Liver (tissue), 9 donors: Measurements from ENCODE around the gene DNAJC5. TPM values are rescaled to one million over a fixed set of nuclear protein-coding genes. Genes with fewer than 3 reads are reported as not detected.

Experiments
- DNase-seq: peaks from one replicate; pipeline ENCODE4 v3.0.0-alpha.2; 2017; ENCODE audit warnings: low spot score
- H3K27ac ChIP-seq, 2 donors: one replicate each; pipeline ENCODE4 v1.7.0; 2013; ENCODE audit warnings: inconsistent platforms in 2 of 2, low read length in 2 of 2, control low read depth in 1 of 2, low read depth in 1 of 2, mild to moderate bottlenecking in 1 of 2
- H3K27me3 ChIP-seq, 4 donors: one replicate each; pipeline versions ENCODE4 v1.6.1 to v1.7.0; 2013; ENCODE audit warnings: low read length in 3 of 4, inconsistent platforms in 1 of 4, mild to moderate bottlenecking in 1 of 4, moderate library complexity in 1 of 4; ENCODE audit not compliant: control insufficient read depth in 4 of 4, insufficient read depth in 4 of 4
- H3K36me3 ChIP-seq, 4 donors: one replicate each; pipeline versions ENCODE4 v1.6.1 to v1.7.0; 2013; ENCODE audit warnings: low read length in 3 of 4, mild to moderate bottlenecking in 3 of 4, low read depth in 1 of 4, moderate library complexity in 1 of 4; ENCODE audit not compliant: control insufficient read depth in 4 of 4, insufficient read depth in 3 of 4
- H3K4me1 ChIP-seq, 4 donors: one replicate each; pipeline versions ENCODE4 v1.6.1 to v1.7.0; 2013; ENCODE audit warnings: low read length in 3 of 4, mild to moderate bottlenecking in 3 of 4, moderate library complexity in 1 of 4; ENCODE audit not compliant: control insufficient read depth in 4 of 4, insufficient read depth in 4 of 4
- H3K4me3 ChIP-seq, 3 donors: one replicate each; pipeline versions ENCODE4 v1.6.1 to v1.7.0; 2013; ENCODE audit warnings: low read length in 3 of 3, control low read depth in 1 of 3, low read depth in 1 of 3, mild to moderate bottlenecking in 1 of 3
- H3K9ac ChIP-seq, 2 donors: one replicate each; pipeline ENCODE4 v1.7.0; 2013; ENCODE audit warnings: low read length in 2 of 2, mild to moderate bottlenecking in 2 of 2, moderate library complexity in 2 of 2, control low read depth in 1 of 2, low read depth in 1 of 2
- H3K9me3 ChIP-seq, 4 donors: one replicate each; pipeline versions ENCODE4 v1.6.1 to v1.7.0; 2013; ENCODE audit warnings: low read length in 3 of 4; ENCODE audit not compliant: control insufficient read depth in 4 of 4
- EGR1 ChIP-seq, 2 donors: IDR thresholded peaks; 2 replicates each; pipeline ENCODE4 v1.6.1; 2016 to 2018; ENCODE audit warnings: antibody characterized with exemption in 2 of 2, low read depth in 2 of 2
- FOXA2 ChIP-seq: IDR thresholded peaks from 2 replicates; pipeline ENCODE4 v1.6.1; 2016; ENCODE audit warnings: antibody characterized with exemption
- GABPA ChIP-seq, 2 donors: IDR thresholded peaks in 1 of 2; conservative IDR thresholded peaks in 1 of 2; 2 replicates each; pipeline ENCODE4 v1.6.1; 2016; ENCODE audit warnings: antibody characterized with exemption in 2 of 2, mild to moderate bottlenecking in 1 of 2, moderate library complexity in 1 of 2
- HNF4G ChIP-seq: IDR thresholded peaks from 2 replicates; pipeline ENCODE4 v1.6.1; 2016; ENCODE audit warnings: antibody characterized with exemption
- JUND ChIP-seq, 2 donors: IDR thresholded peaks; 2 replicates each; pipeline ENCODE4 v1.6.1; 2016; ENCODE audit warnings: antibody characterized with exemption in 2 of 2
- NR2F2 ChIP-seq: IDR thresholded peaks from 2 replicates; pipeline ENCODE4 v1.6.1; 2016; ENCODE audit warnings: antibody characterized with exemption
- RAD21 ChIP-seq, 2 donors: IDR thresholded peaks; 2 replicates each; pipeline ENCODE4 v1.6.1; 2016; ENCODE audit warnings: antibody characterized with exemption in 2 of 2, mild to moderate bottlenecking in 2 of 2
- SP1 ChIP-seq: IDR thresholded peaks from 2 replicates; pipeline ENCODE4 v1.6.1; 2018; ENCODE audit warnings: antibody characterized with exemption, mild to moderate bottlenecking
- TAF1 ChIP-seq: conservative IDR thresholded peaks from 2 replicates; pipeline ENCODE4 v1.6.1; 2016; ENCODE audit warnings: antibody characterized with exemption, mild to moderate bottlenecking
- YY1 ChIP-seq: IDR thresholded peaks from 2 replicates; pipeline ENCODE4 v1.6.1; 2016; ENCODE audit warnings: antibody characterized with exemption, mild to moderate bottlenecking
- WGBS: extraction: QIAGEN DNeasy Blood & Tissue Kit; methylation state at CpG from one replicate; pipeline ENCODE4 v1.1.7; 2013; 5-methylcytosine and 5-hydroxymethylcytosine counted together
- polyA plus RNA-seq, 2 donors: library from polyadenylated mRNA; stranded (reverse) in 1 of 2; unstranded in 1 of 2; fragments of 200-250 nt in 1 of 2; fragments of >200 nt in 1 of 2; fragmentation: Nextera tagmentation in 1 of 2; extraction: Ambion mirVana in 1 of 2; gene quantifications; one replicate each; pipeline versions ENCODE4 v1.2.1 to v1.2.3, GENCODE V29; 2013 to 2015
- total RNA-seq, 2 donors: library from RNA; depleted of rRNA; stranded (reverse); fragments of >200 nt; gene quantifications; one replicate each; pipeline ENCODE4 v1.2.3, GENCODE V29; 2014
- TF ChIP-seq, protein P1 (sequence below): IDR thresholded peaks from 2 replicates; pipeline ENCODE4 v1.6.1; 2016; ENCODE audit warnings: antibody characterized with exemption
- TF ChIP-seq, protein P2 (sequence below): IDR thresholded peaks from 2 replicates; pipeline ENCODE4 v1.6.1; 2016; ENCODE audit warnings: antibody characterized with exemption
- TF ChIP-seq, protein P3 (sequence below): fragments of 150-350 bp; IDR thresholded peaks from 2 replicates; pipeline ENCODE4 v1.5.1; 2017; ENCODE audit warnings: improper control_type of control experiment, low read depth, low read length; ENCODE audit not compliant: missing input control
- donor health status: healthy.
- donor health status: healthy.
- donor health status: healthy.
- donor health status: healthy.
- donor health status: healthy.

The DNAJC5 gene
- total and polyA plus RNA-seq, 4 donors, result 8.2 to 28.6 (median 18.7) TPM

DNA sequence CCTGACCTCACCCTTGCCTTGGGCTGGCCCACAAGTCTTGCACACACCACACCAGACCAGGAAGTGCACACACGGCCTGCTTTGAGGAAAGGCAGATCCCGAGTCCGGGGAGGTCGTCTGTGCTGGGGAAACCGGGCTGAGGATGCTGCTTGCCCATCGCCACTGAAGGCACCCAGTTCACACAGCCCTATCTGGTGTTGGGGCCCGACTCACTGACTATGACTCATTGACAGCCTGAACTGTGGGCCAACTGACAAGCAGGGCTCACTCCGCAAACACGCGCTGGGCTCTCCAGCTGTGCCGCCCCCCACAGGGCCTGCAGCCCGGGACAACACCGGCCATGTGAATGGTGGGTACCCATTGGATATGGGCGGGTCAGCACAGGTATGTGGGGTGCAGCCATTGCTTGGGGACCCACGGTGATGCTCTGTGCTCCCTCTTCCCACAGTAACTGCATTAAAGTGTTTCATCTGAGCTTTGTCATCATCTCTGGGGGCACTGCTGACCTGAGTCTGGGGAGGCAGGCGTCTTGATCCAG is 82.9 kb downstream of the DNAJC5 start:
- Histone ChIP-seq H3K27me3 (no peaks in the 10 kb centered on the region), H3K9me3 (no peaks in the 10 kb centered on the region), H3K4me3 (no peak overlapping the region), H3K27ac (peak overlapping the region in 1 of 2 donors; percentile 16), H3K4me1 (peaks cover 20 to 65% (median 43%) of the 10 kb centered on the region in 4 donors), H3K9ac (no peak overlapping the region), H3K36me3 (no peaks in the 10 kb centered on the region)
- TF ChIP-seq SP1, result no peak
- TF ChIP-seq YY1, result no peak
- TF ChIP-seq RAD21 (IDR thresholded peaks at IDR 0.05), result no peak
- TF ChIP-seq HNF4G, result no peak
- TF ChIP-seq NR2F2, result no peak
- TF ChIP-seq EGR1 (IDR thresholded peaks at IDR 0.05; ENCODE audit: low read depth in 2 of 2), result no peak
- TF ChIP-seq, protein P1, sequence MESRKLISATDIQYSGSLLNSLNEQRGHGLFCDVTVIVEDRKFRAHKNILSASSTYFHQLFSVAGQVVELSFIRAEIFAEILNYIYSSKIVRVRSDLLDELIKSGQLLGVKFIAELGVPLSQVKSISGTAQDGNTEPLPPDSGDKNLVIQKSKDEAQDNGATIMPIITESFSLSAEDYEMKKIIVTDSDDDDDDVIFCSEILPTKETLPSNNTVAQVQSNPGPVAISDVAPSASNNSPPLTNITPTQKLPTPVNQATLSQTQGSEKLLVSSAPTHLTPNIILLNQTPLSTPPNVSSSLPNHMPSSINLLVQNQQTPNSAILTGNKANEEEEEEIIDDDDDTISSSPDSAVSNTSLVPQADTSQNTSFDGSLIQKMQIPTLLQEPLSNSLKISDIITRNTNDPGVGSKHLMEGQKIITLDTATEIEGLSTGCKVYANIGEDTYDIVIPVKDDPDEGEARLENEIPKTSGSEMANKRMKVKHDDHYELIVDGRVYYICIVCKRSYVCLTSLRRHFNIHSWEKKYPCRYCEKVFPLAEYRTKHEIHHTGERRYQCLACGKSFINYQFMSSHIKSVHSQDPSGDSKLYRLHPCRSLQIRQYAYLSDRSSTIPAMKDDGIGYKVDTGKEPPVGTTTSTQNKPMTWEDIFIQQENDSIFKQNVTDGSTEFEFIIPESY, result no peak
- TF ChIP-seq GABPA (IDR thresholded peaks at IDR 0.05 in 1 of 2, conservative IDR thresholded peaks at IDR 0.05 in 1 of 2), result no peak
- no peak for TF ChIP-seq TAF1
- TF ChIP-seq, protein P2, sequence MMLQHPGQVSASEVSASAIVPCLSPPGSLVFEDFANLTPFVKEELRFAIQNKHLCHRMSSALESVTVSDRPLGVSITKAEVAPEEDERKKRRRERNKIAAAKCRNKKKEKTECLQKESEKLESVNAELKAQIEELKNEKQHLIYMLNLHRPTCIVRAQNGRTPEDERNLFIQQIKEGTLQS, result no peak
- TF ChIP-seq JUND (IDR thresholded peaks at IDR 0.05), result no peak
- DNase-seq, result no peak
- WGBS, result 56% methylated on average over 16 of the region's 16 CpGs

DNA sequence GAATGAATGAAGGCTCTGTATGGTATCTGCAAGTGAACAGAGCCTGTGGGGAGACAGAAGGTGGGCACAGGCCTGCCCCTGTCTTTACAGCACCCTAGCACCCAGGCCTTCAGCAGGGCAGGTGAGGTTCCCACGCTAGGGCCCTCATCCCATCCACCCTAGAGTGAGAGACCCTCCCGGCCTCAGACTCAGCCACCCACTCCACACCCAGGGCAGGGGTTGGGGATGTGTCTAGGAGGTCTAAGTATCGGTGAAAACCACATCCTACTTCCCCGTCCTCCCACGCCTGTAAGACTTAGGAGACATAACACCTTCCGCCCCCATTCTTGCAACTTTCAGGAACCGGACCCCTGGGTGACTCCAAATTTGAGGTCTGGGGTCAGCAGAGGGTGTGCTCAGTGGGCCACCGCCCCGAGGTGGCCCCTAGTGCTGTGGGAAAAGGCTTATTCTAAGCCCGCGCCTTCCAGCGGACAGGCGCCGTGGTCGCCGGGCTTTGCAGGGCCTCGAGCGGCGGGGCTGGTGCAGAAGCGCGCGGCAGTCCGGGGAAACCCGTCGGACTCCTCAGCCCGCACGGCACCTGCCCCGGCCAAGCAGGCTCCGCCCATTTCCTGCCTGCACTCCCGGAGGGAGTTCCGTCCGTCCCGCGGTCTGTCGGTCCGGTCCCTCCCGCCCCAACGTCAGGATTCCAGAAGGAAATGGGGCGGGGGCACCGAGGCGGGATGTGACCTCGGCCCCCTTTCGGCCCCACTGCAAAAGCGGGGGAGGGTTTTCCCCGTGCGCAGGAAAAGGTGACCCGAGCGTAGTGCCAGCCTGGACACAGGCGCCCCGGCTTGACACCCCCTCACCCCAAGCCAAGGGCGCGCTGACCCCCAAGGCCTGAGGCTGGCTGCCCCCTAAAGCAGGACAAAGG is 83.6 kb downstream of the DNAJC5 start:
- H3K36me3 ChIP-seq, result peaks cover 0 to 4% (median 0%) of the 10 kb centered on the region in 4 donors
- WGBS, result 8% methylated on average over 52 of the region's 52 CpGs
- peak overlapping the region; percentile 25 to 79 for H3K27ac ChIP-seq
- DNase-seq, result peak; percentile 60
- peak overlapping the region in 1 of 2 donors; percentile 36 for H3K9ac ChIP-seq
- H3K4me1 ChIP-seq, result peaks cover 20 to 59% (median 39%) of the 10 kb centered on the region in 4 donors
- H3K27me3 ChIP-seq, result no peaks in the 10 kb centered on the region
- no peaks in the 10 kb centered on the region for H3K9me3 ChIP-seq
- peak overlapping the region; percentile 30 to 74 (median 66) for H3K4me3 ChIP-seq
- TF ChIP-seq GABPA (IDR thresholded peaks at IDR 0.05 in 1 of 2, conservative IDR thresholded peaks at IDR 0.05 in 1 of 2) (peak in 1 of 2 donors; percentile 81), JUND (IDR thresholded peaks at IDR 0.05) (no peak), YY1 (peak; percentile 11), FOXA2 (no peak), NR2F2 (peak; percentile 59), TAF1 (no peak), SP1 (peak; percentile 55), EGR1 (IDR thresholded peaks at IDR 0.05; ENCODE audit: low read depth in 2 of 2) (peak in 1 of 2 donors; percentile 30), HNF4G (no peak)
- TF ChIP-seq, protein P3, sequence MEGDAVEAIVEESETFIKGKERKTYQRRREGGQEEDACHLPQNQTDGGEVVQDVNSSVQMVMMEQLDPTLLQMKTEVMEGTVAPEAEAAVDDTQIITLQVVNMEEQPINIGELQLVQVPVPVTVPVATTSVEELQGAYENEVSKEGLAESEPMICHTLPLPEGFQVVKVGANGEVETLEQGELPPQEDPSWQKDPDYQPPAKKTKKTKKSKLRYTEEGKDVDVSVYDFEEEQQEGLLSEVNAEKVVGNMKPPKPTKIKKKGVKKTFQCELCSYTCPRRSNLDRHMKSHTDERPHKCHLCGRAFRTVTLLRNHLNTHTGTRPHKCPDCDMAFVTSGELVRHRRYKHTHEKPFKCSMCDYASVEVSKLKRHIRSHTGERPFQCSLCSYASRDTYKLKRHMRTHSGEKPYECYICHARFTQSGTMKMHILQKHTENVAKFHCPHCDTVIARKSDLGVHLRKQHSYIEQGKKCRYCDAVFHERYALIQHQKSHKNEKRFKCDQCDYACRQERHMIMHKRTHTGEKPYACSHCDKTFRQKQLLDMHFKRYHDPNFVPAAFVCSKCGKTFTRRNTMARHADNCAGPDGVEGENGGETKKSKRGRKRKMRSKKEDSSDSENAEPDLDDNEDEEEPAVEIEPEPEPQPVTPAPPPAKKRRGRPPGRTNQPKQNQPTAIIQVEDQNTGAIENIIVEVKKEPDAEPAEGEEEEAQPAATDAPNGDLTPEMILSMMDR, result no peak
- TF ChIP-seq, protein P1, result no peak
